IMR-90 (cell line): ENCODE results near the gene PSD2.

Experiments used
- CEBPB ChIP-seq: IDR thresholded peaks from 2 replicates; pipeline ENCODE4 v1.6.1; 2012; ENCODE audit warnings: low read depth, low read length, improper control_type of control experiment
- FOS ChIP-seq: fragments of 150-350 bp; IDR thresholded peaks from 2 replicates; pipeline ENCODE4 v1.6.1; 2016; ENCODE audit warnings: low read depth, low read length
- MAFK ChIP-seq: IDR thresholded peaks from 2 replicates; pipeline ENCODE4 v1.6.1; 2012; ENCODE audit warnings: low read depth, low read length, improper control_type of control experiment
- MXI1 ChIP-seq: IDR thresholded peaks from 2 replicates; pipeline ENCODE4 v1.6.1; 2012; ENCODE audit warnings: low read depth, mild to moderate bottlenecking, low read length, moderate library complexity, borderline replicate concordance
- POLR2A ChIP-seq: IDR thresholded peaks from 2 replicates; pipeline ENCODE4 v1.6.1; 2012; ENCODE audit warnings: mild to moderate bottlenecking, low read depth, low read length
- RAD21 ChIP-seq: IDR thresholded peaks from 2 replicates; pipeline ENCODE4 v1.6.1; 2012; ENCODE audit warnings: low read length, improper control_type of control experiment
- RFX5 ChIP-seq: IDR thresholded peaks from 2 replicates; pipeline ENCODE4 v1.8.0; 2012; ENCODE audit warnings: low read depth, mild to moderate bottlenecking, low read length, moderate library complexity
- TF ChIP-seq, protein P1 (sequence below): conservative IDR thresholded peaks from 2 replicates; pipeline ENCODE4 v1.5.1; 2012; ENCODE audit warnings: mild to moderate bottlenecking, low read depth, low read length, improper control_type of control experiment
- TF ChIP-seq, protein P2 (sequence below): fragments of 150-350 bp; IDR thresholded peaks from 2 replicates; pipeline ENCODE4 v1.6.1; 2017; ENCODE audit warnings: mild to moderate bottlenecking, antibody characterized with exemption, low read length, low read depth

DNA sequence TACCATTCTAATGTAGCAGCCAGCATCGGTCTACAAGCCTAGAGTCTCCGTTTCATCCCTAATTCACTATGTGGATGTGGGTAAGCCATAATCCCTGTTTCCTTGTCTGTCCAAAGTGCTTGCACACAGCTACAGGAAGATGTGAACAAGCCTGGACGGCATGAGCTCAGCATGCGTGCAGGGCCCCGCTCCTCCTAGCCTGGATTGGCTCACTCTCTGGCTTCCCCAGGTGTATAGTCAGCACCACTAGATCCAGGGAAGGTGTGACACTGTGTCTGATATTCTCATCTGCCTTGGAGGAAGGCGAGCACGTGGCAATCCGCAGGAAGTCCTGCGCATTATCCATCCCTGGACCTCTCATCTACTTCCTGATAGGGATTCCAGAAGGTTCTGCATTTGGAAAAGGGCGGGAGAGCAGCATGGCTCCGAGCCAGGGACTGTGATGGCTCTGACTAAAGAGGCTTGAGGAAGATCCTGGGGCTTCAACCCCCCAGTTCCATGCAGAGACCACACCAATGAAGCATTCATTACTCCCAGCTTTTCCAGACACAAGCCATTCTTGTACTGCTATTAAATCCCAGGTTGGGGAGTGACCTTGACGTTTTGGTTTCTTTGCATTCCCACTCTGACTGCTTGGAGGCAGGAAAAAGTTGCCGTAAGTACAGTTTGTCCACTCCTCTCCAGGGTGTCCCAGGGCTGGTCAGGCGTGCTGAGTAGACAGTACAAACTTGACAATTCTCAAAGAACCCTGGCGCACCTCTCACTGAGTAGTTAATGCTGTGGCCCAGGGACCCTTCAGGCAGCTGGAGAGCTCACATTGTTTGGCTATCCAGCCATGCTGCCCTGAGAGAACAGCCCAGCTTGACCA lies 65.6 kb downstream of the PSD2 start:
- TF ChIP-seq FOS, result no peak
- TF ChIP-seq, protein P1, sequence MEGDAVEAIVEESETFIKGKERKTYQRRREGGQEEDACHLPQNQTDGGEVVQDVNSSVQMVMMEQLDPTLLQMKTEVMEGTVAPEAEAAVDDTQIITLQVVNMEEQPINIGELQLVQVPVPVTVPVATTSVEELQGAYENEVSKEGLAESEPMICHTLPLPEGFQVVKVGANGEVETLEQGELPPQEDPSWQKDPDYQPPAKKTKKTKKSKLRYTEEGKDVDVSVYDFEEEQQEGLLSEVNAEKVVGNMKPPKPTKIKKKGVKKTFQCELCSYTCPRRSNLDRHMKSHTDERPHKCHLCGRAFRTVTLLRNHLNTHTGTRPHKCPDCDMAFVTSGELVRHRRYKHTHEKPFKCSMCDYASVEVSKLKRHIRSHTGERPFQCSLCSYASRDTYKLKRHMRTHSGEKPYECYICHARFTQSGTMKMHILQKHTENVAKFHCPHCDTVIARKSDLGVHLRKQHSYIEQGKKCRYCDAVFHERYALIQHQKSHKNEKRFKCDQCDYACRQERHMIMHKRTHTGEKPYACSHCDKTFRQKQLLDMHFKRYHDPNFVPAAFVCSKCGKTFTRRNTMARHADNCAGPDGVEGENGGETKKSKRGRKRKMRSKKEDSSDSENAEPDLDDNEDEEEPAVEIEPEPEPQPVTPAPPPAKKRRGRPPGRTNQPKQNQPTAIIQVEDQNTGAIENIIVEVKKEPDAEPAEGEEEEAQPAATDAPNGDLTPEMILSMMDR, result no peak
- no peak for TF ChIP-seq MAFK
- no peak for TF ChIP-seq CEBPB
- TF ChIP-seq POLR2A, result no peak
- TF ChIP-seq RAD21, result no peak
- TF ChIP-seq MXI1, result no peak
- TF ChIP-seq, protein P2, sequence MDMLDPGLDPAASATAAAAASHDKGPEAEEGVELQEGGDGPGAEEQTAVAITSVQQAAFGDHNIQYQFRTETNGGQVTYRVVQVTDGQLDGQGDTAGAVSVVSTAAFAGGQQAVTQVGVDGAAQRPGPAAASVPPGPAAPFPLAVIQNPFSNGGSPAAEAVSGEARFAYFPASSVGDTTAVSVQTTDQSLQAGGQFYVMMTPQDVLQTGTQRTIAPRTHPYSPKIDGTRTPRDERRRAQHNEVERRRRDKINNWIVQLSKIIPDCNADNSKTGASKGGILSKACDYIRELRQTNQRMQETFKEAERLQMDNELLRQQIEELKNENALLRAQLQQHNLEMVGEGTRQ, result no peak
- TF ChIP-seq RFX5, result no peak
